Activated CD4-positive, alpha-beta memory T cell treated with anti-CD3 and anti-CD28 coated beads, Interleukin-2, amount 10 ng/mL, durations not matched to agents 7 days and 5 days (primary cell): Measurements from ENCODE around the gene UHMK1. TPM values are rescaled to one million over a fixed set of nuclear protein-coding genes. Genes with fewer than 3 reads are reported as not detected.
"Not testable (repeated sequence)": the region's sequence is repeated elsewhere in the genome, so short reads cannot be mapped to it uniquely, and the experiment has no call there.

Experiments
- CTCF ChIA-PET: fragments of 350-600 bp; sonication (Branson Sonifier 250); formaldehyde crosslinking; loops from one replicate; lab custom pipeline; 2021; ENCODE audit warnings: antibody characterized with exemption, inconsistent platforms; lab: Charles Lee
- POLR2A ChIA-PET: fragments of 350-600 bp; sonication (Branson Sonifier 250); formaldehyde crosslinking; loops from one replicate; lab custom pipeline; 2021; ENCODE audit warnings: antibody characterized with exemption; lab: Charles Lee
- DNase-seq: peaks from one replicate; pipeline ENCODE4 v3.0.0-alpha.2; 2020
- H3K27ac Mint-ChIP-seq: one replicate; pipeline ENCODE4 v1.8.0; 2021; ENCODE audit warnings: mild to moderate bottlenecking, mixed read lengths
- H3K27me3 Mint-ChIP-seq: one replicate; pipeline ENCODE4 v1.8.0; 2021; ENCODE audit warnings: mixed read lengths
- H3K36me3 Mint-ChIP-seq: one replicate; pipeline ENCODE4 v1.8.0; 2021; ENCODE audit warnings: low read depth, mixed read lengths
- H3K4me1 Mint-ChIP-seq: one replicate; pipeline ENCODE4 v1.8.0; 2021; ENCODE audit warnings: mixed read lengths
- H3K4me3 Mint-ChIP-seq: one replicate; pipeline ENCODE4 v1.8.0; 2021; ENCODE audit warnings: mild to moderate bottlenecking, mixed read lengths
- H3K9me3 Mint-ChIP-seq: one replicate; pipeline ENCODE4 v1.8.0; 2021; ENCODE audit warnings: mixed read lengths
- total RNA-seq, 2 experiments: library from RNA; stranded (reverse); gene quantifications; one replicate each; pipeline ENCODE4 v1.2.3, GENCODE V29; 2021

Gene UHMK1
- total RNA-seq, 2 experiments from 2014 or later, result 71.8 to 74.9 TPM

- H3K27me3 Mint-ChIP-seq, result no peaks in the 10 kb centered on the region
- DNase-seq, result peak; percentile 98
- H3K9me3 Mint-ChIP-seq, result no peaks in the 10 kb centered on the region
- peak overlapping the region; percentile 89 for H3K27ac Mint-ChIP-seq
- peaks cover 2% of the 10 kb centered on the region for H3K36me3 Mint-ChIP-seq
- ChIA-PET POLR2A (interaction anchor here (1.1 to 1.6 kb wide), 4 partner anchors 17 to 63 kb away, joined by 3 to 7 read pairs (median 4); no protein-coding TSS in a partner anchor), CTCF (no interaction called here)
- H3K4me1 Mint-ChIP-seq, result peaks cover 30% of the 10 kb centered on the region
- peak overlapping the region; percentile 91 for H3K4me3 Mint-ChIP-seq
Observed at GRCh38 chr1:162561037-162561615, 63.5 kb downstream of the UHMK1 start.

GRCh38 chr1:162561616-162562469, 64.2 kb downstream of the UHMK1 start, which contains the start of gene UAP1:
UAP1 (plus strand) TSS chr1:162561722; CDS start chr1:162566069, 4,347 bp downstream.
- Mint-ChIP-seq H3K4me3 (peak within 1 kb of the TSS; percentile 91), H3K4me1 (peaks cover 30% of the 10 kb centered on the region), H3K36me3 (peaks cover 4% of the 10 kb centered on the region), H3K9me3 (no peaks in the 10 kb centered on the region), H3K27me3 (no peaks in the 10 kb centered on the region), H3K27ac (peak within 1 kb of the TSS; percentile 89)
- ChIA-PET CTCF (no interaction called here), POLR2A (interaction anchor here (1.6 kb wide), 3 partner anchors 17 to 63 kb away, joined by 3 to 7 read pairs (median 4); no protein-coding TSS in a partner anchor)
- no peak for DNase-seq

- no peaks in the 10 kb centered on the region for H3K27me3 Mint-ChIP-seq
- H3K36me3 Mint-ChIP-seq, result peaks cover 10% of the 10 kb centered on the region
- peaks cover 30% of the 10 kb centered on the region for H3K4me1 Mint-ChIP-seq
- no peaks in the 10 kb centered on the region for H3K9me3 Mint-ChIP-seq
- peak overlapping the region; percentile 57 for H3K27ac Mint-ChIP-seq
- DNase-seq, result no peak
- ChIA-PET POLR2A (interaction anchor here (0.6 kb wide), 1 partner anchor 9 kb away, joined by 3 read pairs; no protein-coding TSS in a partner anchor), CTCF (no interaction called here)
- peak overlapping the region; percentile 91 for H3K4me3 Mint-ChIP-seq
Observed at GRCh38 chr1:162562470-162562828, 64.8 kb downstream of the UHMK1 start.

DNA sequence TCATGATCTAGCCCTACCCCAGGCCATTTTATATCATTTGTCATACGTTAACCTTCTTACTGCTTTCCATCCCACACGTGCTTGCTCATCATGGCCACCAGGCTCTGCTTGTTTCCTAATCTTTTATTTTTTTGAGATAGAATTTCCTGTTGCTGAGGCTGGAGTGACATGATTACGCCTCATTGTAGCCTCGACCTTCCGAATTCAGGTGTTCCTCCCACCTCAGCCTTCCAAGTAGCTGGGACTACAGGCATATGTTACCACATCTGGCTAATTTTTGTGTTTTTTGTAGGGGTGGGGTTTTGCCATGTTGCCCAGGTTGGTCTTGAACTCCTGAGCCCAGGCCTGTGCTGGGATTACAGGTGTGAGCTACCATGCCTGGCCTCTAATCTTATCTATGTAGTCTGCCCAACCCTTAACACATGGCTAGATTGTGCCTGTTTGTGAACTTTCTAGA, 67.2 kb downstream of the UHMK1 start:
- peaks cover 30% of the 10 kb centered on the region for H3K4me1 Mint-ChIP-seq
- no peak overlapping the region for H3K4me3 Mint-ChIP-seq
- ChIA-PET CTCF (interaction anchor here (1.8 kb wide), 1 partner anchor 49 kb away, joined by 4 read pairs; no protein-coding TSS in a partner anchor), POLR2A (no interaction called here)
- peaks cover 14% of the 10 kb centered on the region for H3K36me3 Mint-ChIP-seq
- H3K27me3 Mint-ChIP-seq, result no peaks in the 10 kb centered on the region
- no peaks in the 10 kb centered on the region for H3K9me3 Mint-ChIP-seq
- no peak for DNase-seq
- H3K27ac Mint-ChIP-seq, result no peak overlapping the region

DNA sequence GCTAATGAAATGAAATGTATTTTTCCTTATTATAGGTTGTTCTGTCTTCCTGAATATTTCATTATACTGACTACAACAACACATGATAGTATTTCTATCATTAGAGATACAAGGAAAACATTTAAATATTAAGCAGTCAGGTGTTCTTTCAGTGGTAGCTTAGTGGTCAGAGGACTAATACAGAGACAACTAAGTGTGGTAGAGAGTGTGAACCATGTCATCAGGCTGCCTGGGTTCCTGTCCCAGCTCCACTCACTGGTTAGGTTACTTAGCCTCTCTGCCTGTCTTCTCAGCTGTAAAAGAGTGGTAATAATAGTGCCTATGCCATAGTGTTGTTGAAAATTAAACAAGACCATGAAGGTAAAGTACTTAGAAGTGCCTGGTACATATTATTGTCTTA, 67.8 kb downstream of the UHMK1 start:
- Mint-ChIP-seq H3K36me3 (peaks cover 14% of the 10 kb centered on the region), H3K27ac (no peak overlapping the region), H3K4me1 (peaks cover 26% of the 10 kb centered on the region), H3K9me3 (no peaks in the 10 kb centered on the region), H3K27me3 (no peaks in the 10 kb centered on the region), H3K4me3 (no peak overlapping the region)
- ChIA-PET CTCF (interaction anchor here (1.0 to 1.8 kb wide), 2 partner anchors 12 to 48 kb away, joined by 4 read pairs; no protein-coding TSS in a partner anchor), POLR2A (no interaction called here)
- no peak for DNase-seq

DNA sequence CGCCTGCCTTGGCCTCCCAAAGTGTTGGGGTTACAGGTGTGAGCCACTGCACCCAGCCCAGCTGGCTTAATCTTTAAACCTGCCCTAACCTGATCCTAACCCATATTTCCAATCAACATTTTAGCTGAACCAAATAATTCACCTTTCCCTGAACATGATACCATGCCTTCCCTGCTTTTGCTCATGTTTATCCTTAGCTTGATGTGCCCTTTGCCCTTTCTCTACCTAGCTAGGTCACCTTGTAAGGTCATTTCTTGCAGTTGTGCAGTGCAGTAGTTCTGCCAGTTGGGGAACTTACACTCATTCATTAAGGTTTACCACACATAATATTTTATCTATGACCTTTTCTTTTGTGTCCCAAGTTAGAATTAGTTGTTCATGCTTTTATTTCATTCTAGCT, 69.3 kb downstream of the UHMK1 start:
- no peak overlapping the region for H3K4me3 Mint-ChIP-seq
- CTCF ChIA-PET, result interaction anchor here (1.8 kb wide), 1 partner anchor 47 kb away, joined by 4 read pairs; no protein-coding TSS in a partner anchor
- no peaks in the 10 kb centered on the region for H3K27me3 Mint-ChIP-seq
- no peak overlapping the region for H3K27ac Mint-ChIP-seq
- no peaks in the 10 kb centered on the region for H3K9me3 Mint-ChIP-seq
- H3K36me3 Mint-ChIP-seq, result peaks cover 11% of the 10 kb centered on the region
- DNase-seq, result no peak
- POLR2A ChIA-PET, result no interaction called here
- peaks cover 18% of the 10 kb centered on the region for H3K4me1 Mint-ChIP-seq

GRCh38 chr1:162568802-162569201, 71.2 kb downstream of the UHMK1 start:
- Mint-ChIP-seq H3K27ac (no peak overlapping the region), H3K27me3 (no peaks in the 10 kb centered on the region), H3K4me1 (peaks cover 14% of the 10 kb centered on the region), H3K9me3 (no peaks in the 10 kb centered on the region), H3K36me3 (peaks cover 11% of the 10 kb centered on the region), H3K4me3 (no peak overlapping the region)
- CTCF ChIA-PET, result no interaction called here
- DNase-seq, result no peak
- POLR2A ChIA-PET, result no interaction called here

DNA sequence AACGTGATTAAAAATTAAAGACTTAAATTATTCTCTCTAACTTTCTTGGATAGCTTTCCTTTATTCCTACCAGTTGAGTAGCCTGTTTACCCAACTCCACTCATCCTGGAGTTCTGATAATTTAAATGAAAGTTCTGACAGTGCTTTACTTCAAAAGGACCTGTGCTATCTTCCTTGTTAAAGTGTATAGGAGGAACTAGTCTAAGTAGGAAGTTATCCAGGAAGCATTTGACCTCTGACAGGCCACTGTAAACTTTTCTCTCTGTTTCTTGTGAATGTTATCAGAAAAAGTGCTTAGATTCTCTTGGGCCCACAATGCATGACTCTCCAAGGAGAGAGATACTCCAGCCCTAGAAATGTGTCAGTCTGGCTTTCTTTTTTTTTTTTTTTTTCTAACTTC, 73.1 kb downstream of the UHMK1 start:
- no peak overlapping the region for H3K4me3 Mint-ChIP-seq
- H3K9me3 Mint-ChIP-seq, result no peaks in the 10 kb centered on the region
- no peak for DNase-seq
- peaks cover 4% of the 10 kb centered on the region for H3K4me1 Mint-ChIP-seq
- POLR2A ChIA-PET, result no interaction called here
- no peaks in the 10 kb centered on the region for H3K27me3 Mint-ChIP-seq
- CTCF ChIA-PET, result no interaction called here
- peaks cover 11% of the 10 kb centered on the region for H3K36me3 Mint-ChIP-seq
- H3K27ac Mint-ChIP-seq, result no peak overlapping the region

DNA sequence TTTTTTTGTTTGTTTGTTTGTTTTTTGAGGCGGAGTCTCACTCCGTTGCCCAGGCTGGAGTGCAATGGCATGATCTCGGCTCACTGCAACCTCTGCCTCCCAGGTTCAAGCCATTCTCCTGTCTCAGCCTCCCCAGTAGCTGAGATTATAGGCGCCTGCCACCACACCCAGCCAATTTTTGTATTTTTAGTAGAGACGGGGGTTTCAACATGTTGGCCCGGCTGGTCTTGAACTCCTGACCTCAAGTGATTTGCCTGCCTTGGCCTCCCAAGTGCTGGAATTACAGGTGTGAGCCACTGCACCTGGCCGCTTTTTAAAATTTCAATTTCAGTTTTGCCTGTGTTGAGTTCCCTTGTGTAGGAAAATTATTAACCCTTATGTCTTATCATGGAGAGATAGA, 73.5 kb downstream of the UHMK1 start:
- POLR2A ChIA-PET, result interaction anchor here (1.1 kb wide), 1 partner anchor 8 kb away, joined by 3 read pairs; no protein-coding TSS in a partner anchor
- not testable (repeated sequence) for H3K27ac Mint-ChIP-seq, H3K27me3 Mint-ChIP-seq, H3K9me3 Mint-ChIP-seq, H3K4me1 Mint-ChIP-seq, DNase-seq, H3K4me3 Mint-ChIP-seq
- CTCF ChIA-PET, result interaction anchor here (0.7 kb wide), 1 partner anchor 46 kb away, joined by 3 read pairs; no protein-coding TSS in a partner anchor
- peaks cover 11% of the 10 kb centered on the region for H3K36me3 Mint-ChIP-seq

GRCh38 chr1:162571696-162572095, 74.1 kb downstream of the UHMK1 start:
- no peaks in the 10 kb centered on the region for H3K9me3 Mint-ChIP-seq
- no peaks in the 10 kb centered on the region for H3K27me3 Mint-ChIP-seq
- CTCF ChIA-PET, result interaction anchor here (0.7 kb wide), 1 partner anchor 45 kb away, joined by 3 read pairs; no protein-coding TSS in a partner anchor
- POLR2A ChIA-PET, result interaction anchor here (1.1 kb wide), 1 partner anchor 9 kb away, joined by 3 read pairs; no protein-coding TSS in a partner anchor
- no peak for DNase-seq
- no peak overlapping the region for H3K4me3 Mint-ChIP-seq
- no peak overlapping the region for H3K27ac Mint-ChIP-seq
- peaks cover 11% of the 10 kb centered on the region for H3K36me3 Mint-ChIP-seq
- peaks cover 4% of the 10 kb centered on the region for H3K4me1 Mint-ChIP-seq

DNA sequence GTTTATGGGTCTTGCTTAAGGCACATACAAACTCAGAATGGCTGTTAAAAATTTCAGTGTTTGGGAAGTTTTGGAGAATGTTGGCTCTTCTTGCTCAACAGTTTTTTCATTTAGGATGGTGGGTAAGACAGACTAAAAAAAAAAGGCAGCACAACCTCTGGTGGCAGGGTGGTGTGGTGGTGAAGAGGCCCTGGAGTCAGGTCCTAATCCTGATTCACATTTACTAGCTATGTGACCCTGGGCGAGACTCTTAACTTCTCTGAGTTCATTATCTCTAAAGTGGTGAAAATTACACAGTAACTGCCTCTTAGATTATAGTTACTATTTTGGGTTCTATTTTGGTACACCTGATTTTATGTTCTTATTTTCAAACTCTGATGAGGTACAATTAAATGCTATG, 75.5 kb downstream of the UHMK1 start:
- Mint-ChIP-seq H3K27me3 (no peaks in the 10 kb centered on the region), H3K36me3 (peaks cover 3% of the 10 kb centered on the region), H3K27ac (no peak overlapping the region), H3K4me1 (peaks cover 4% of the 10 kb centered on the region), H3K4me3 (no peak overlapping the region), H3K9me3 (no peaks in the 10 kb centered on the region)
- POLR2A ChIA-PET, result no interaction called here
- CTCF ChIA-PET, result interaction anchor here (1.2 kb wide), 1 partner anchor 41 kb away, joined by 3 read pairs; no protein-coding TSS in a partner anchor
- DNase-seq, result no peak

DNA sequence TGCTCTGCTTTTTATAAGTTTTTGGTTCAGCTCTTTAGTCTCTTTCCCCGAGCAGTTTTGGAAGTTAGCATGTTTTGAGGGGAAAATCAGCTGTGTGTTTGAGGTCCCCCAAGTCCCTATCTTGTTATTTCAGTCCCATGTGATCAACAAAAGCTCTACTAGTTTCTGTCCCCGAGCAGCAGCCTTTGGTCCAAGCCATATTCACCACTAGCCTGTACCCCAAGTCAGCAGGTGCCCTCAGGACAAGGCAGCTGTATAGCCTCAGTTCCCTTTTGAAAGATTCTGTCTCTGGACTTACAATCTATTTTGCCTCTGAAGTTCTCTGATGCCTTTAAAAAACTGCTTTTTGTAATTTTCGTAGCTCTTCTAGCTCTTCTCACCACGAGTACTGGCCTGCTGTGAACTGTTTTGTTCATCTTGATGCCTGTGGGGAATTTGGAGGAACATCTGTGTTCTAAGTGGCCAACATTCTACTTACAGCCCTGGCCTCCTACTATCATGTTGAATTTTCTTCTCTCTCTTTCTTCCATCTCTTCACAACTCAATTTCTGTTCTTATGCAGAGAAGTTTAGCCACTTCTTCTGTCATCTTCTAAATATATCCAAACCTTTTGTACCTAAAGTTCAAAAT, 80.6 kb downstream of the UHMK1 start:
- Mint-ChIP-seq H3K4me1 (no peaks in the 10 kb centered on the region), H3K9me3 (no peaks in the 10 kb centered on the region), H3K27ac (no peak overlapping the region), H3K36me3 (peaks cover 12% of the 10 kb centered on the region), H3K4me3 (no peak overlapping the region), H3K27me3 (no peaks in the 10 kb centered on the region)
- POLR2A ChIA-PET, result no interaction called here
- CTCF ChIA-PET, result interaction anchor here (1.1 kb wide), 1 partner anchor 12 kb away, joined by 4 read pairs; no protein-coding TSS in a partner anchor
- no peak for DNase-seq
